ENCODE data around the gene CCNB1IP1.
"Not testable (repeated sequence)": the region's sequence is repeated elsewhere in the genome, so short reads cannot be mapped to it uniquely, and the experiment has no call there.

CCNB1IP1 gene

GRCh38 chr14:20376071-20376588 is 43.1 kb upstream of the CCNB1IP1 start:
- no peak for TF ChIP-seq CTCF (IDR thresholded peaks at IDR 0.05; ENCODE audit: low read depth, low read length)
- DNase-seq: no peak

GRCh38 chr14:20375471-20375870 is 42.4 kb upstream of the CCNB1IP1 start:
- no peaks in the 10 kb centered on the region for H3K36me3 ChIP-seq
- no peaks in the 10 kb centered on the region for H3K27me3 ChIP-seq
- TF ChIP-seq CTCF (IDR thresholded peaks at IDR 0.05; ENCODE audit: low read depth, low read length): no peak
- no peak overlapping the region for H3K4me3 ChIP-seq (ENCODE audit: low read depth, low read length)
- no peak for DNase-seq
- no peaks in the 10 kb centered on the region for H3K9me3 ChIP-seq
- H3K4me1 ChIP-seq: no peaks in the 10 kb centered on the region

More at GRCh38 chr14:20376071-20376588, 43.1 kb upstream of the CCNB1IP1 start:
- H3K36me3 ChIP-seq: no peaks in the 10 kb centered on the region
- H3K4me1 ChIP-seq: no peaks in the 10 kb centered on the region
- H3K27me3 ChIP-seq: no peaks in the 10 kb centered on the region
- no peak overlapping the region for H3K4me3 ChIP-seq (ENCODE audit: low read depth, low read length)
- H3K9me3 ChIP-seq: no peaks in the 10 kb centered on the region

GRCh38 chr14:20372796-20373195 is 39.7 kb upstream of the CCNB1IP1 start:
- Histone ChIP-seq H3K27me3 (no peaks in the 10 kb centered on the region), H3K4me1 (no peaks in the 10 kb centered on the region), H3K9me3 (no peaks in the 10 kb centered on the region), H3K4me3 (ENCODE audit: low read depth, low read length) (no peak overlapping the region), H3K36me3 (no peaks in the 10 kb centered on the region)
- TF ChIP-seq CTCF (IDR thresholded peaks at IDR 0.05; ENCODE audit: low read depth, low read length): no peak
- DNase-seq: no peak

- no peak for DNase-seq
- Histone ChIP-seq H3K9me3 (no peaks in the 10 kb centered on the region), H3K27me3 (no peaks in the 10 kb centered on the region), H3K36me3 (no peaks in the 10 kb centered on the region), H3K4me1 (no peaks in the 10 kb centered on the region), H3K4me3 (ENCODE audit: low read depth, low read length) (no peak overlapping the region)
- no peak for TF ChIP-seq CTCF (IDR thresholded peaks at IDR 0.05; ENCODE audit: low read depth, low read length)
These were observed 32.8 kb upstream of the CCNB1IP1 start for GRCh38 chr14:20365928-20366327.

- not testable (repeated sequence) for DNase-seq; H3K27me3 ChIP-seq; H3K4me3 ChIP-seq (ENCODE audit: low read depth, low read length); H3K4me1 ChIP-seq; H3K9me3 ChIP-seq
- H3K36me3 ChIP-seq: peaks cover 58% of the 10 kb centered on the region
These were observed 25.4 kb upstream of the CCNB1IP1 start for GRCh38 chr14:20358474-20358873.

GRCh38 chr14:20356422-20356821 is 23.3 kb upstream of the CCNB1IP1 start:
- no peak for TF ChIP-seq CTCF (IDR thresholded peaks at IDR 0.05; ENCODE audit: low read depth, low read length)
- no peaks in the 10 kb centered on the region for H3K27me3 ChIP-seq
- H3K36me3 ChIP-seq: peaks cover 75% of the 10 kb centered on the region
- H3K4me3 ChIP-seq (ENCODE audit: low read depth, low read length): no peak overlapping the region
- no peak for DNase-seq
- no peaks in the 10 kb centered on the region for H3K4me1 ChIP-seq
- H3K9me3 ChIP-seq: no peaks in the 10 kb centered on the region

GRCh38 chr14:20350860-20351259 is 17.8 kb upstream of the CCNB1IP1 start:
- TF ChIP-seq CTCF (IDR thresholded peaks at IDR 0.05; ENCODE audit: low read depth, low read length): peak; percentile 19; the same call in 1 of the 2 replicates
- no peaks in the 10 kb centered on the region for H3K27me3 ChIP-seq

More at GRCh38 chr14:20350860-20351259, 17.8 kb upstream of the CCNB1IP1 start:
- Histone ChIP-seq H3K9me3 (no peaks in the 10 kb centered on the region), H3K4me1 (no peaks in the 10 kb centered on the region), H3K4me3 (ENCODE audit: low read depth, low read length) (no peak overlapping the region), H3K36me3 (peaks cover 76% of the 10 kb centered on the region)
- no peak for DNase-seq

Measured in BE2C (cell line).